Measurements from ENCODE around the gene FOXJ3.
A peak's percentile ranks its signal among the peaks of the same experiment; 100 is the strongest.

Gene FOXJ3

DNA sequence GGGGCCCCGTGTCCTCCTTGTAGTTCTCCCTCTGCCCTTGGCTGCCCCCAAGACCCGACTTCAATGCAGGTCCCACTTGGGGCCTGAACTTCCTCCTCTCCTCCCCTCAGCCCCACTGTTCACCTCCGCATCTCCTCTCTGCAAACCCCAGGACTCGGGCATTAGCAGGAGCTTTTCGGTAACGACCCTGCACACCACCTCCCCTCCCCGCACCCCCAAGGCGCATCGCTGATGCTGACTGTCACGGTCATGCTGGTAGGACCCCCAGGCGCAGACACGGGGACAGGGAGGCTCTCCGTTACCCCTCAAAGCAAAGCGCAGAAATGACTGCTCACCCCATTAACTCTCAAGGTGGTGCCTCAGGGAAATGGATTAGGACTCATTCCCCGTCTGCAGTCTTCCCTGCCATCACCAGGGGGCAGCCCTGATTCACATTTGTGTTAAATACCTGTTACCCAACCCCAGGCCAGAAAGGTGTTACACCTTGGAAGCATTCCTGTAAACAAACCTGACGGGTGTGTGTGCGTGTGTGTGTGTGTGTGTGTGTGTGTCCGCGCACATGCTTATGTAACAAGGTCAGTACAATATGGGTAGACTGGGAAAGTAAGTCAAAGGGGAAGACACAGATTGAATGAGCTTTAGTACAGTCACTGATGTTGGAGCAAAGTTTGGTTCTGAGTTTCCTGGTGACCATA, 188.3 kb downstream of the FOXJ3 start:
- peak; percentile 21 to 55 (median 48) for DNase-seq (ENCODE audit: low read depth in 4 of 4, low spot score in 1 of 4)

DNA sequence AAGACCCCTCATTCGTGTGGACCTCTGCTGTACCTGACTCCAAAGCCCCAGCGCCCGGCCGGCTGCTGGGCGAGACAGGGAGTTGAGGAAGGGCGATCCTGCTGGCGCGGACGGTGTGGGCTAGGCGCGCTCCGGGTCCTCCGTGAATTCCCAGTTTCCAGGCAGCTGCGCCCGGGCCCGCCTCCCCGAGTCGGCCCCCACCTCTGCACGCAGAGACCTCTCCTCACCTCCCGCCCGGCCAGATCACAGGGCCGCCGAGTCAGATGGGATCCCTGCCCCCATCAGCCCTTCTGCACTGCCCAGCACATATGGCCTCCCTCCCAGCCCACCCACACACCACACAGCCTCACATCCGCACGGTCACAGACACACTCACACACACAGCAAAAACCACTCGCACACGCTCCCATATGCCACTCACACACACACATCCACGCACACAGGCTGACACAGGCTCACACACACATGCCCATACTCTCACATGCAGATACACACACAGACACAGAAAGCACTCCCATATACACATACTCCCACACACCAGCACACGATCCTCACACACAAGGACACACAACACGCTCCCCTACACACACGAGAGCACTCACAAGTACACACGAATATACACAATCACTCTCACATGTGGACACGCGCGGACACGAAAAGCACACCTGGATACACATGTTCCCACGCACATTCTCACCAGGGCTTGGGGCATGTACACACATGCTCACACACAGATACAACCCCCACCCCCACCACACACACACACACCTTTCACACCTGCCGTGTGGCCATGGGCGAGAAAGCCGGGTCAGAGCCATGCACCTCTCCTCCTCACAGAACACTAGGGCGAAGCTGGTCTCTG, 189.0 kb downstream of the FOXJ3 start:
- DNase-seq (ENCODE audit: low read depth in 4 of 4, low spot score in 1 of 4) = no peak

- DNase-seq (ENCODE audit: low read depth in 4 of 4, low spot score in 1 of 4) = no peak
These were observed 189.7 kb downstream of the FOXJ3 start for GRCh38 chr1:42145389-42145716.

- no peak for DNase-seq (ENCODE audit: low read depth in 4 of 4, low spot score in 1 of 4)
These were observed 190.2 kb downstream of the FOXJ3 start for GRCh38 chr1:42144711-42145388.

- no peak for DNase-seq (ENCODE audit: low read depth in 4 of 4, low spot score in 1 of 4)
These were observed 190.9 kb downstream of the FOXJ3 start for GRCh38 chr1:42143896-42144710.

DNA sequence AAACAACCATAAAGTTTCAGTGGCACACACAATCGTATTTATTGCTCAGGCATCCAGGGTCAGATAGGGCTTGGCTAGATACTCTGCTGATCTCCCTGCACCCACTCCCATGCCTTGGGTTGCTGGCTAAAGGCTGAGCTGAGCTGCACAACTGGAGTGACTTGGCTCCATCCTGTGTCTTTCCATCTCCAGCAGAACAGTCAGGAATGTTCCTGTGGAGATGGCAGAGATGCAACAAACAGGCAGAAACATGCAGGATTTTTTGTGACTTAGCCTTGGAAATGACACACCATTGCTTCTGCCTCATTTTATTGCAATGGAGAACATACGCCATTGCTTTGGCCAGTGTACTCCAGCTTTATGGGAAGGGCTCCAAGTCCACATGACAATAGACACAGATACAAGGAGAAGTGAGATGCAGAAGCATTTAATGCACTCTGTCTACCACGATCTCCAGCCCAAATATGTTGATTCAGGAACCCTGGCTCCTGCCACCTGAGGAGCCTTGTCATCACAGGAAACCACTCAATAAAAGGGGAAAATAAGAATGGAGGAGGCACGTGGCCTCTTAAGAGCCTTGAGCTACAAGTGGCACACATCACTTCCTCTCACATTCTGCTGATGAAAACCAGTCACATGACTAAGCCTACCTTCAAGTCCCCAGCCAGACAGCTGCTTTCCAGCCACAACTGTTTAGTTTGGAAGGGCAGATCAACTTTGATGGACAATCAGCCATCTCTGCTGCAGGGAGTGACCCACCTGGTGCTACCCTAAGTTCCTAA, 191.9 kb downstream of the FOXJ3 start:
- no peak for DNase-seq (ENCODE audit: low read depth in 4 of 4, low spot score in 1 of 4)

GRCh38 chr1:42141978-42142377, 193.1 kb downstream of the FOXJ3 start:
- no peak for DNase-seq (ENCODE audit: low read depth in 4 of 4, low spot score in 1 of 4)

DNA sequence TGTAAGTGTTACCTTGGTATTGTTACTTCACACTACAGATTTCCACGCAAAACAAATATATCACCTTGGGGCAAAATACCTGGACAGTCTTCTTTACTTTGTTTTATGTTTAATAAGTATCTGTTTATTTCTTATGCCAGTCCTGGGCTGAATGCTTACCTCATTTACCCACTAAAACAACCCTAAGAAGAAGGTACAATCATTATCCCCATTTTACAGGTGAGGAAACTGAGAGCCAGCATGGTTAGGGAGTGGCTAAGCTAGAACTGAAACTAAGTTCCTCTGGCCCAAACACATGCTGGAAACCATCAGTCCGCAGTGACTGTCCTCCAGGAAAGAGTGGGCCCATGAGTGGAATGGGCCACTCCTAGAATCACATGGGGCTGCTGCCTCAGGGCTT, 194.8 kb downstream of the FOXJ3 start:
- DNase-seq (ENCODE audit: low read depth in 4 of 4, low spot score in 1 of 4) = no peak

GRCh38 chr1:42139444-42139843, 195.6 kb downstream of the FOXJ3 start:
- no peak for DNase-seq (ENCODE audit: low read depth in 4 of 4, low spot score in 1 of 4)

DNA sequence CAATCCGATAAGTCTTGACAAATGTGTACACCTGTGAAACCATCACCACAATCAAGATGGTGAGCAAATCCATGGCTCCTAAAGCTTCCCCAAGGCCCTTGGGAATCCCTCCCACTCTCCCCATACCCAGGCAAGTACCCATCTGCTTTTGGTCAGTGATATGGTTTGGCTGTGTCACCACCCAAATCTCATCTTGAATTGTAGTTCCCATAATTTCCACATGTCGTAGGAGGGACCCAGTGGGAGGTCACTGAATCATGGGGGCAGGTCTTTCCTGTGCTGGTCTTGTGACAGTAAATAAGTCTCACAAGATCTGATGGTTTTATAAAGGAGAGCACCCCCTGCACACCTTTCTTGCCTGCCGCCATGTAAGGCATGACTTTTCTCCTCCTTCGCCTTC, 196.4 kb downstream of the FOXJ3 start:
- no peak for DNase-seq (ENCODE audit: low read depth in 4 of 4, low spot score in 1 of 4)

DNA sequence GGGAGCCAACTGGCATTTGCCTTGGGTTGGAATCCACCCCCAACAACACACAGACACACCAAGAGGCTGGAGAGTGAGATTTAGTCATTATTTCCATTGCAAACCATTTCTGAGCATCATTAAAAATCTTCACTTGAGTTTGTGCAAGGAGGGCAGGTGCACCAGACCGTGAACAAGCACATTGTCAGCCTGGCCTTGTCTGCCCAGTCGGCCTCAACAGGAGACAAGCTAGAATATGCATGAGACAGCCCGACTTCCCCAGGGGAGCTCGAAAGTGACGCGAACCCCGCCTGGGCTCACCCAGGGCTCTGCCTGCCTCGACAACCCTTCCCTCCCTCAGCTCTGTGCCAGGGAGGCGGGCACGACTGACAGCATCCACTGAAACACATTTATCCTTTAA, 197.3 kb downstream of the FOXJ3 start:
- DNase-seq (ENCODE audit: low read depth in 4 of 4, low spot score in 1 of 4) = no peak

DNA sequence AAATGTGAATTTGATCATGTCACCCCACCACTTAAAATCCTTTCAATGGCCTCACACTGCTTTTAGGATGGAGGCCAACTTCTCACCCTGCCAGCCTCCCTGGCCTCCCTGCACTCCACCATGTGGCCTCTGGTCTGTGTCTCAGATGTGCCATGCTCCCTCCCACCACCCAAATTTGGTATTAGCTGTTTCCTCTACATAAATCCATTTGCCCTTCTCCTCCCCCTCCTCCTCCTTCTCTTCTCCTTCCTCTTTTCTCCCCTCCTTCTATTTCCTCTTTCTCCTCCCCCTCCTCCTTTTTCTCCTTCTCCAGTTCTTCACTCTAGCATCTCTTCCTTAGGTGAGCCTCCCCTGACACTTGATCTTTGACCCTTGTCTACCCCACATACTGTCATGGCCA, 198.6 kb downstream of the FOXJ3 start:
- DNase-seq (ENCODE audit: low read depth in 4 of 4, low spot score in 1 of 4) = no peak

- no peak for DNase-seq (ENCODE audit: low read depth in 4 of 4, low spot score in 1 of 4)
These were observed 199.6 kb downstream of the FOXJ3 start for GRCh38 chr1:42135426-42135825.

DNA sequence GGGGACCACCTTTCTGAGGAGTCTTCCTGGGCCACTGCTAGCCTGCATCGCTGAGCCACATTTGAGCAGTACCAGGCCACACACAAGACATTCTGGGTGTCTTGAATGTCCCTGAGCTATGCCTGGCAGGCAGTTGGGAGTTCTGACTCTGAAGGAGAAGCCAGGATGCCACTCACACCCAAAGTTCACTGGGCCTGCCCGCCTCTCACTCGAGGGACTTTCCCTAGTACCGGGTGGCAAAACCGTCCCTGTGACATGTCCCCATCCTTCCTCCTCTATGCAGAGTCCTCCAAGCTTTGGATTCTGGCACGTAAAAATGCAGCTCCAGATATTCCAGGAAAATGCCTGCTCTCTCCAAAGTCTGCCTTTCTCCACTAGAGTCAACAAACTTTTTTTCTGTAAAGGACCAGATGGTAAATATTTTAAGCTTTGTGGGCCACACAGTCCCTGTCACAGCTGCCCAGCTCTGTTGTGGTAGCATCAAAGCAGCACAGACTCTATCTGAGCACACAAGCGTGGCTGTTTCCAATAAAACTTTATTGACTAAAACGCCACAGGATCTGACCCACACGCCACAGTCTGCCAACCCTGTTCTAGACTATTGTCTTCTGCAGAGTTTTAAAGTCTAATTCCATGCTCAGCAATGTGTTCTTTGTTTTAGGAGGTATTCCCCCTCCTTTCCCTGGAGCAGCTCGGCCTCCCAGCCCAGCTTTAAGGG, 201.1 kb downstream of the FOXJ3 start:
- no peak for DNase-seq (ENCODE audit: low read depth in 4 of 4, low spot score in 1 of 4)

- DNase-seq (ENCODE audit: low read depth in 4 of 4, low spot score in 1 of 4) = no peak
These were observed 201.6 kb downstream of the FOXJ3 start for GRCh38 chr1:42133390-42133789.

DNA sequence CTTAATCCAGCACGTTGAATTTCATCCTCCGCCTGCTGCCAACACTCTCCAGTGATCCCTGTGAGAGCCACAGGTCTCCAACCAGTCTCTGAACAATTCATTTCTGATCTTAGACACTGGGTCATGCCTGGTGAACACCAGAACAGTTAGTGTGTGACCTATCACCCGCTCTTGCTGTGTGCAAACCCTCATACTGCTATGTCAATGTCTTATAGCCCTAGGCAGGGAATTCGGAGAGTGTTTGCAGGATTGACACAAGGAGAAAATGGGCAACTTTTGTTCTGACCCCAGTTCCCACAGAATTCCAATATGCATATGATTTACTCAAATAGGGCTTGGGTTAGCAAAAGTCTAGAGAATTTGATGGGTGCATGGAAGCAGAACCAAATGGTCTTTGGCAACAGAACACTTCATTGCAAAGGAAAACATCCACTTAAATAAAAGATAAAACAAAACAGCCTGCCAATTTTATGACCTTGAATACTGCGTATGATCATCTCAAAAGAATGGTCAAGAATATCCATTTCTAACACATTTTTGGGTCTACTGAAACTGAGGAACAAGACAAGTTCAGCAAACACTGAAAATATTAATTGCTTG, 204.9 kb downstream of the FOXJ3 start:
- DNase-seq (ENCODE audit: low read depth in 4 of 4, low spot score in 1 of 4) = no peak

DNA sequence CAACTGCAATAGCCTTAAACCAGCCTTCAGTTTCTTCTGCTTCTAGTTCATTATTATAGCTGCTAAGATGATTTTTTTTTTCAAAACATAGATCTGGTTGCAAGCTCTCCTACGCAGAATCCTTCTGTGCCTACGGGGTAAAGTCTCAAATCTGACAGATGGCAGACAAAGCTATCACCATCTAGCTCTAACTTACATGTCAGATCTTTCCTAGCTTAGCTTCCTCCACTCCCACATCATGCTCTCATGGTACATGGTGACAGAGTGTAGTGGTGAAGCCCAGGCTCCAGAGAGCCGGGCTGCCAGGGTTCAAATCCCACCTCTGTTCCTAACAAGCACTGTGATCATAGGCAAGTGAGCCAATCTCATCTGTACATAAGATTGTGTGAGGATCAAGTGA, 206.1 kb downstream of the FOXJ3 start:
- no peak for DNase-seq (ENCODE audit: low read depth in 4 of 4, low spot score in 1 of 4)

DNA sequence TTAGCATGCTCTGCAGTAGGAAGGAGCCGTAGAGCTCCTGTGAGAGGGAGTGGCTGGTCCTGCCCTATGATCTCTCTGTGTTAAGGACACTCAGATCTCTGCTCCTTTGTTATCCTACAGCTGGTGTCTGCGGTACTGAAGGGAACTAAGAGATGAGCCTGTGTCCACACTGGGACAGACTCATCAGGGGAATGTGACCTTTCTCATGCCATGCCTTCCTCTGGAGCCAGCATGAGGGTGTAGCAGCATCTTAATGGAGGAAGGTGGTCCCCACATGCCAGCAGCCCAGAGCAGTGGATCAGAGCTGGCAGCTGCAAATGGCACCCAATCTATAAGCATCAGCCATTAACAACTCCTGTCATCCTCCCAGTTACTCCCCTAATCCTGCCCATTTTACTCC, 206.5 kb downstream of the FOXJ3 start:
- no peak for DNase-seq (ENCODE audit: low read depth in 4 of 4, low spot score in 1 of 4)

DNA sequence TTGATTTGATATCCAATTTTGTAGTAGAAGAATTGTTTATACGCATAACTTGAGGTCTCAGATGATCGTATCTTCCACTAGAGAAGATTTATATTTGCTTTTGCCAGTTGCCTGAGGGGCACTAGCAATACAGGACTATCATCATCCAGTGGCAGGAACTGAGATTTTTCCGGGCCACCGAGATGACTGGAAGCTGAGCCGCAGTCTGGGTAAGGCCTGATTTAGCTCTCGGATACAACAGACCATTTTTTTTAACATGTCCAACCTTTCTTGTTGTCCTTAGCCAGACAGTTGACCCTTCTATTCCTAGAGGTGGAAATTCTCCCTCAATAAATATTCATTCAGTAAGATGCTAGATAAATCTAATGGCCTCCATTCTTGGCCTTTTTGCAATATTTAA, 207.3 kb downstream of the FOXJ3 start:
- DNase-seq (ENCODE audit: low read depth in 4 of 4, low spot score in 1 of 4) = no peak
